Kidney epithelial cell (primary cell): ENCODE data around the gene CFAP54. TPM values are rescaled to one million over a fixed set of nuclear protein-coding genes. Genes with fewer than 3 reads are reported as not detected.

Experiments used
- DNase-seq: peaks from one replicate; pipeline ENCODE4 v3.0.0-alpha.2; 2010; ENCODE audit warnings: low read depth
- H3K27me3 ChIP-seq: 2 replicates; pipeline ENCODE4 v1.6.0; 2011; ENCODE audit warnings: low read length; ENCODE audit not compliant: control insufficient read depth, insufficient read depth
- H3K36me3 ChIP-seq: 2 replicates; pipeline ENCODE4 v1.5.1; 2011; ENCODE audit warnings: low read length; ENCODE audit not compliant: control insufficient read depth, insufficient read depth
- H3K4me3 ChIP-seq: 2 replicates; pipeline ENCODE4 v1.5.1; 2011; ENCODE audit warnings: low read depth, mild to moderate bottlenecking, control low read depth, low read length
- total RNA-seq: library from RNA; depleted of rRNA; stranded (reverse); fragments of >200 nt; gene quantifications from 2 replicates; pipeline ENCODE4 v1.2.3, GENCODE V29; 2015
- TF ChIP-seq, protein P1 (sequence below): IDR thresholded peaks from 2 replicates; pipeline ENCODE4 v1.5.1; 2011; ENCODE audit warnings: mild to moderate bottlenecking, moderate library complexity, low read length, control low read depth, inconsistent platforms; ENCODE audit not compliant: insufficient read depth, poor library complexity, severe bottlenecking

The CFAP54 gene
- total RNA-seq, 1 donor from 2014 or later, result 0.79 TPM

DNA sequence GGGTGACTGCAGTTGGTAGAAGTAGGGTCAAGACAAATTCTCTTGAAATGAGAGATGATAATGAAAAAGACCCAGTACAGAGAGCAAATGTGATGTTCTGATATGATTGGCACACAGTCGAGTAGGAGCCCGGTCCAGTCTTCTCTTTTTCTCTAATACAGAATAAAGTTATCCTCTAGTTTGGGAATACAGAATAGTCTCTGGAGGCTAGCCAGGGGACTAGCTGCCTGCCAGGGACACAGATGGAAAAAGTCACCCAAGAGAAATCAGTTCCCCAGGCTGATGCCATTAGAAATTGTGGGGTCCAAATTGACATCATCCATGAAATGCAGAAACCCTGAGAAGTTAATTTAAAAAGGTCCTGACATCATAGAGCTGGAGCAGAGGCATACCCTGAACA is 240.5 kb downstream of the CFAP54 start:
- no peak overlapping the region for H3K4me3 ChIP-seq
- TF ChIP-seq, protein P1, sequence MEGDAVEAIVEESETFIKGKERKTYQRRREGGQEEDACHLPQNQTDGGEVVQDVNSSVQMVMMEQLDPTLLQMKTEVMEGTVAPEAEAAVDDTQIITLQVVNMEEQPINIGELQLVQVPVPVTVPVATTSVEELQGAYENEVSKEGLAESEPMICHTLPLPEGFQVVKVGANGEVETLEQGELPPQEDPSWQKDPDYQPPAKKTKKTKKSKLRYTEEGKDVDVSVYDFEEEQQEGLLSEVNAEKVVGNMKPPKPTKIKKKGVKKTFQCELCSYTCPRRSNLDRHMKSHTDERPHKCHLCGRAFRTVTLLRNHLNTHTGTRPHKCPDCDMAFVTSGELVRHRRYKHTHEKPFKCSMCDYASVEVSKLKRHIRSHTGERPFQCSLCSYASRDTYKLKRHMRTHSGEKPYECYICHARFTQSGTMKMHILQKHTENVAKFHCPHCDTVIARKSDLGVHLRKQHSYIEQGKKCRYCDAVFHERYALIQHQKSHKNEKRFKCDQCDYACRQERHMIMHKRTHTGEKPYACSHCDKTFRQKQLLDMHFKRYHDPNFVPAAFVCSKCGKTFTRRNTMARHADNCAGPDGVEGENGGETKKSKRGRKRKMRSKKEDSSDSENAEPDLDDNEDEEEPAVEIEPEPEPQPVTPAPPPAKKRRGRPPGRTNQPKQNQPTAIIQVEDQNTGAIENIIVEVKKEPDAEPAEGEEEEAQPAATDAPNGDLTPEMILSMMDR, result no peak
- DNase-seq, result no peak

DNA sequence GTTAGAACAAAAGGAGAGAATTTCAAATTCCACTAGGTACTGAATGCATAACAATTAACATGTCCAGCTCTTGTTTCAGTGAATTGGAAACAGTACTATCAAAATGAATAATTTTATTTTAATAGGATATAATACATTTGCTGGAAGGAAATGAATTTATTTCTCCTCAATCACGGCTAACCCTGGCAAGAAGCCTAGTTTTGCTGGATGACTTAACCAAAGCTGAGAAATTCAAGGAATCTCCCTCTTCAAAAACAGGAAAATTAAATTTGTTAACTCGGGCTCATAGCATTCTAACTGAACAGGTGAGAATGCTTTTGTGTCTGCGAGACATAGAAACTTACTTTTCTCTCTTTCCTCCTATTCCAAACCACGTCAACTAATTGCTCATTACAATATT is 254.2 kb downstream of the CFAP54 start:
- H3K27me3 ChIP-seq, result no peaks in the 10 kb centered on the region
- H3K36me3 ChIP-seq, result no peaks in the 10 kb centered on the region
- DNase-seq, result no peak
- TF ChIP-seq, protein P1, result no peak
- H3K4me3 ChIP-seq, result no peak overlapping the region

More for the DNA sequence above, 240.5 kb downstream of the CFAP54 start:
- Histone ChIP-seq H3K36me3 (no peaks in the 10 kb centered on the region), H3K27me3 (no peaks in the 10 kb centered on the region)

DNA sequence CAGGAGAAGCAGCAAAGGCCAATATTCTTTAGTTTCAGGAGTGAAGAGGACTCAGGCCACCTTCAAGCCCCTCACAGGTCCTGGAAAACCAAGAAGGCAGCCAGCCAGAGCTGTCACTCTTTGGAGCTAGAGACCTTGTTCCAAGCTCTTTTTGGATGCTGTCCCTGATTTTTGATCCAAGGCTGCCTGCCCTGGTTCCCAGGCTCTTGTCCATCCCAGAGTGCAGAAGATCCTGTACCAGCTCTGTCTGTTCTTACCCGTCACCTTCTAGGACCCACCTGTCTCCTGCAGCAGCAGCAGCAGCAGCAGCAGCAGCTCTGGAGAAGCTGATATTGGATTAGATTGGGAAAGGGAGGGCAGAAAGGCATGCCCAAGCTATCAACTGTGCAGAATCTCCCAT is 260.6 kb downstream of the CFAP54 start:
- DNase-seq, result no peak
- Histone ChIP-seq H3K36me3 (no peaks in the 10 kb centered on the region), H3K4me3 (no peak overlapping the region), H3K27me3 (no peaks in the 10 kb centered on the region)
- TF ChIP-seq, protein P1, result no peak

DNA sequence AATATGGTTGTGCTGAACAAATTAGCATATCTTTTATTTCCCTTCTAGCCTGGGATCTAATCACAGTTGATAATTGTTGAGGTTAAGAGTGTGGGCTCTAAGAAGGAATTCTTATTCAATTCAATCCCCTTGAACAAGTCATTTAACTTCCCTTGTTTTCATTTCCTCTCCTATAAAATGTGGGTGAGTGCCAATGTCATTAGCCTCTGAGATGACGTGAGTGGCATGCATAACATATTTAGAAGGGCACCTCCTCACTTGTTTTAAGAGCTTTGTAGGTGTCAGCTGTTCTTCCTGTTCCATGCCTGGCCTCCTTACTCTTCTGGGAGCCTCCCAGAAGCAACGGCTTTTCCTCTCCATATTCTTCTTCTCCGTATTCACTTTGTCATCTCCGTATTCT is 262.2 kb downstream of the CFAP54 start:
- TF ChIP-seq, protein P1, result no peak
- no peaks in the 10 kb centered on the region for H3K27me3 ChIP-seq
- H3K4me3 ChIP-seq, result no peak overlapping the region
- no peaks in the 10 kb centered on the region for H3K36me3 ChIP-seq
- no peak for DNase-seq

DNA sequence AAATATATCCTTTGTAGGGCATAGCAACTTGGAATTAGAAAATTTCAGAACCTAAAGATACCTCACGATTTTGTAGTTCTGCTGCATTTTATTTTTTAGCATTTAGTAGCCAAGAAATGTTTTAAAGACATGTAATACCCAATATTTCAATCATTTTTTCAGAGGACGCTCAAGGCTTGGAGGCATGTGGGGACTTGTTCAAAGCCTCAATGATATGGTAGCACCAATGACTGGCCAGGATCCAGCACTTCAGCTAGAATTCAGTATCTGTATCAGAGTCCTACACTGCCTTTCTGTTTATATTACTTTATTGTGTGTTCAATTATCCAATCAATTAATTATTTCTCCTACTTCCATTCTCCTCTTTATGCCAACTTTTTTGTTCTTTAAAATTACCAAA is 262.8 kb downstream of the CFAP54 start:
- TF ChIP-seq, protein P1, result no peak
- no peak overlapping the region for H3K4me3 ChIP-seq
- no peaks in the 10 kb centered on the region for H3K27me3 ChIP-seq
- DNase-seq, result no peak
- no peaks in the 10 kb centered on the region for H3K36me3 ChIP-seq

DNA sequence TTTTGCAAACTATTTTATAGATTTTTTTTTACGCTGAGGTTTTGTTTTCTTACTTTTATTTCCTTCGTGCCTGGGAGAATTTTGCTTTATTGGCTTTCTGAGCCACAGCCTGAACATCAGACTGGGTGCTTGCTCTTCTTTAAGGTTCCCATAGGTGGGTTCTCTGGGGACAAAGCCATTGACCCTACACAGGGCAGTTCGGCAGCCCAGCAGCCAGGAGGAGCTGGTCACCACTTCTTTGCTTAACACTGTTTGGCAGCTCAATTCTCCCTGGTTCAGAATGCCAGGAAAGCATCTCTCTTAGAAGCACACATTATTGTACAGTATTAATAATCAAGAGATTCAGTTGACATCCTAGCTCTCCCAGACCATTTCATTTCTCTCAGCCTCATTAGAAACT is 276.9 kb downstream of the CFAP54 start:
- TF ChIP-seq, protein P1, result no peak
- Histone ChIP-seq H3K36me3 (no peaks in the 10 kb centered on the region), H3K27me3 (no peaks in the 10 kb centered on the region), H3K4me3 (no peak overlapping the region)
- DNase-seq, result no peak
